Astrocyte of the cerebellum (primary cell): ENCODE measurements around the gene PRRC2C.

Experiments
- DNase-seq: peaks from one replicate; pipeline ENCODE4 v3.0.0-alpha.2; 2011; ENCODE audit warnings: low read depth
- H3K4me3 ChIP-seq: 2 replicates; pipeline ENCODE4 v1.5.1; 2011; ENCODE audit warnings: mild to moderate bottlenecking, low read depth, low read length, moderate library complexity
- CTCF ChIP-seq: IDR thresholded peaks from 2 replicates; pipeline ENCODE4 v1.5.1; 2012; ENCODE audit warnings: low read length, low read depth, moderate library complexity, mild to moderate bottlenecking; ENCODE audit errors: missing control alignments
- in situ Hi-C: cut with HindIII; loops from 2 replicates; pipeline ENCODE4 v1.10.0; 2017; ENCODE audit warnings: low sequenced_read_pairs

PRRC2C gene

DNA sequence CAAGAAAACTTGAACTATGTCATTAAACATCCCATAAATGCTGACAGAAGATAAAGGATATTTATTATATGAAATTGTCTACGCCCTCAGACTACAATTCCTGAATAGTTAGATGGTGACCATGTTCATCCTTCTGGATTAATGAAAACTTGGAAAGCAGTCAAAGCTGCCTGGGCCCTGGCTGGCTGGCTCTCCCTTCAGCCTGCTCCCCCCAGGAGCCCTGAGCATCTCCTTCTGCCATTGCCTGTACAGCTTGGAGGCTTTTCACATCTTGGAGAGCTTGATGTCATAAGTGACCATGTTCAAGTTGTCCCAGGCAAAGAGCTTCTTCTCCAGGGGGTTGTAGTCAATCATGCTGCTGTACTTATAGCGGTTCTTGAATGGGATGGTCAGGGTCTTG is 150.3 kb downstream of the PRRC2C start:
- no peak for DNase-seq
- in situ Hi-C loops: no loop called here
- TF ChIP-seq CTCF: no peak
- H3K4me3 ChIP-seq: no peak overlapping the region

DNA sequence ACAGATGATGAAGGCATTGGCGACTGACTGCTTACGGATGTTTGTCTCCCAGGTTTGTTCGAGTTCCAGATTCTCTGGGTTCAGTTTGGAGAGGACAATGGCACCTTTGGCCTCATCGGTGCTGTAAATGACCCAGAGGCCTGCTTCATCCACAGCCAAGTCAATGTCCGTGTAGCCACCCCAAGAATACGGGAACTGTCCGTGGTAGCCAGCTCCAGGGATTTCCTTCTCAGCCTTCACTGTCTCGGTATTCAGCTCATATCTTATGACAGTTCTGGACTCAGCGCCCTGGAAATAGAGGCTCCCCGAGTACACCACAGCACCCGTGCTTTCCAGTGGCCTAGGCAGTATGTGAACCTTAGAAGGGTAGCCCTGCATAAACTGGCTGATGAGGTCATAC is 150.8 kb downstream of the PRRC2C start:
- no peak for TF ChIP-seq CTCF
- no peak for DNase-seq

GRCh38 chr1:171637928-171638576 is 152.7 kb downstream of the PRRC2C start:
- H3K4me3 ChIP-seq: no peak overlapping the region
- no peak for DNase-seq
- in situ Hi-C loops: no loop called here
- no peak for TF ChIP-seq CTCF

More for the DNA sequence above, 150.8 kb downstream of the PRRC2C start:
- no peak overlapping the region for H3K4me3 ChIP-seq
- in situ Hi-C loops: no loop called here

DNA sequence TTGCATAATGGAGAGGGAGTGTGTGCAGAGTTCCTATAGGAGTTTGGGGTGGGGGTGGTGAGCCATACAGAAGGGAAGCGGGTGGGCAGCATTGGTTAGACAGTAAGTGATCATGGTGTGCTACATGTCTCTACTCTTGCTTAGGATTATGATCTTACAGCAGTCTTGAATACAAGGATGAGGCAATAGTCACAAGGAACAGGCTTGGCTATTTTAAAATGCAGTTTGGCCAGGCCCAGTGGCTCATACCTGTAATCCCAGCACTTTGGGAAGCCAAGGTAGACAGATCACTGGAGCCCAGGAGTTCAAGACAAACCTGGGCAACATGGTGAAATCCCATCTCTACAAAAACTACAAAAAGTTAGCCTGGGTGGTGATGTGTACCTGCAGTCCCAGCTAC is 154.9 kb downstream of the PRRC2C start:
- TF ChIP-seq CTCF: no peak
- in situ Hi-C loops: no loop called here
- no peak for DNase-seq
- no peak overlapping the region for H3K4me3 ChIP-seq

- in situ Hi-C loops: no loop called here
- H3K4me3 ChIP-seq: no peak overlapping the region
- no peak for TF ChIP-seq CTCF
- DNase-seq: no peak
These were observed 155.9 kb downstream of the PRRC2C start for GRCh38 chr1:171641076-171641864.

- TF ChIP-seq CTCF: no peak
- H3K4me3 ChIP-seq: no peak overlapping the region
- in situ Hi-C loops: no loop called here
- DNase-seq: no peak
These were observed 156.9 kb downstream of the PRRC2C start for GRCh38 chr1:171642197-171642596.
